ENCODE results near the gene VWA3B.
"Not testable (repeated sequence)": the region's sequence is repeated elsewhere in the genome, so short reads cannot be mapped to it uniquely, and the experiment has no call there.

Gene VWA3B, protein sequence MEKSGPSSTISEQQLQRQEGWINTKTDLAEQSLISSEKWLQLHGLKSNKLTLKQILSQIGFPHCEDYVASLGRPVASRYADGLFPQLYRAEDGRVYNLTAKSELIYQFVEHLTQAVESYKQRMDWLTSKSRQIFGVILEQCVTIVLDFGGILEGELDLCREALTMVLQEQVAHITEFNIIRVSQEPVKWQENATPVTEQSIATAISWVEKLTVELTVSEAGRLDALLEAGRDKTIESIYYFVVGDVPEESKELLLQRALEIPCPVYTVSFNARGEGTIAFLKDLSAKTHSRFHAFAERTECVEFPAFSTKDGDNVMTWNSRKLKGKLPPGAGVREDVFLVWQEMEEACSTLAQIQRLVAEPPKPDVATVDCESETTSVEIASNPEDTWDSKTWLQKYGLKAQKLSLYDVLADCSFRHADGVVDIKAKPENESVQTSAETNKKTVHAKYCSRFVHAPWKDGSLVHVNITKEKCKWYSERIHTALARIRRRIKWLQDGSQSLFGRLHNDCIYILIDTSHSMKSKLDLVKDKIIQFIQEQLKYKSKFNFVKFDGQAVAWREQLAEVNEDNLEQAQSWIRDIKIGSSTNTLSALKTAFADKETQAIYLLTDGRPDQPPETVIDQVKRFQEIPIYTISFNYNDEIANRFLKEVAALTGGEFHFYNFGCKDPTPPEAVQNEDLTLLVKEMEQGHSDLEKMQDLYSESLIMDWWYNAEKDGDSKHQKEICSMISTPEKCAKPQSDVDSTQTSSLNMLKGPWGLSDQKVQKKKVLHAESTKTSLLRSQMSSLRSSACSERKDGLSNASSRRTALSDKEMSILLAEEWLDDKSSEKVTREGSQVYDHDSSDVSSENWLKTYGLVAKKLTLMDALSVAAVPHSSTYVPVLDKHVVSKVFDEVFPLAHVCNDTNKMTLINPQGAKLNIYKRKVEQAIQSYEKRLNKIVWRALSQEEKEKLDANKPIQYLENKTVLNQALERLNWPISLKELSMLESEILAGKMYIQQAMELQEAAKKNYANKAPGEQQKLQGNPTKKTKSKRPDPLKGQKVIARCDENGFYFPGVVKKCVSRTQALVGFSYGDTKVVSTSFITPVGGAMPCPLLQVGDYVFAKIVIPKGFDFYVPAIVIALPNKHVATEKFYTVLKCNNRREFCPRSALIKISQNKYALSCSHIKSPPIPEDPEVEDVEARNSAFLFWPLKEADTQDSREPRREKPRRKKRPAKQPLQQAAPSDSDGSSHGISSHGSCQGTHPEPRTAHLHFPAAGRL (N-terminal part only)

DNA sequence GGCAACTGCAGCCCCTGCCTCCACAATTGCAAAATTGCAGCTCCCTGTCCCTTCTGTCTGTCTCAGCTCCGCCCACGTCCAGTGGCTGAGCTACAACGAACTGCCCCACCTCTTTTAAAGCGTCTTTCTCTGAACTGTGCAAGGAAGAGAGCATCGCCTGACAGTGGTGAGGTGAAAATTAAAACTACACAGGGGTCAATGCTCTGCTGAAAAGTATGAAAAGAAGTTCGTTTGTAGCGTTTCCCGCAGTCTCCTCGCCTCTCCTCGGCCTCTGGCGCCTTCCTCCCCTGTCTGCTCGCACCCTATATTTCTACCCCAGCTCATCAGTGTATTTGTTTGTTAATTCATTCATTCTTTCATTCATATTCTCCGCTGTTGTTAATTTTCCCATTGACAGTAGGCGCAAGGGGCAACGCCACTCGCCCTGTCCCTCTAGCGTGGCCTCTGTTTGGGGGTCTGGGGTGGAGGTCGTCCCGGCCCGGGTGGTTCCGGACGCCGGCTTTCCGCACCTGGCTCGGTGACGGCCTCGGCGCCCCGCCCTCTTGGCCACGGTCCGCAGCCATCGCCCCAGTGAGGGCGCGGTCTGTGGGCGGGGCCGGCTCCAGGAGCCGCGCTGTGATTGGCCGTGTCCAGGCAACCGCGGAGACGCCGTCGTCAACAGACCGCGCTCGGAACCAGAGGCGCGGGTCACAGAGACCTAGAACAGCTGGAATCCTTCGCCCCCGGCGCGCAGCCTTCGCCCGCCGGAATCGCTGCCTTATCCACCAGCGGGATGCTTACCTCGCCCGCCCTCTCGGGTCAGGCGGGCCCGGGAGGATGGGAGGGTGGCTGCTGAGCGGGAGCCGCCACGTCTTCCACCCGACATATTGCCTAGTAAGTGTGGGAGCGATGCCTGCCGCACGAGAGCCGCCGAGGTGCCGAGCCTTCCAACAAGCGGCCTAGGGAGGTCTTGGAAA is at the start of gene VWA3B:
TSS of gene VWA3B (plus strand) at position 677 of the 956 bp plus-strand sequence. CDS start 5,926 bp downstream, outside the sequence.
- DNase-seq (peak; percentile 71), ATAC-seq (peak; percentile 89)

DNA sequence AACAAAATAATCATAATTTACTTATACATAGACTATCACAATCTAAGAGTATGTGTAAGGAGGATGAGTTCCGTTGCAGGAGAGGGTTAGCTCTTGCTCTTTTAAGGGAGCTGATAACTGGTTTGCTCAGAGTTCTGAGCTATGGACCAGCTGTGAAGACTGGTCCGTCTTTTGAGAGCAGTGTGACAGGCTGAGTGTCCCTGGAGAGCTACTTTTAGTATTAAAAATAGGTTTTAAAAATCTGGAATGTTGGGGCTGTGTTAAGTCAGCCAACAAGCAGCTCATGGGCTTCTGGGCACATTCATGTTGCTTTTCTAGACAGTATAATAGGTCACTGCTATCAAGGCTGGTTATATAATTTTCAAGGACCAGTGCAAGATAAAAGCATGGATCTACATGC is 49.8 kb upstream of the VWA3B start:
- DNase-seq: no peak
- ATAC-seq: no peak

DNA sequence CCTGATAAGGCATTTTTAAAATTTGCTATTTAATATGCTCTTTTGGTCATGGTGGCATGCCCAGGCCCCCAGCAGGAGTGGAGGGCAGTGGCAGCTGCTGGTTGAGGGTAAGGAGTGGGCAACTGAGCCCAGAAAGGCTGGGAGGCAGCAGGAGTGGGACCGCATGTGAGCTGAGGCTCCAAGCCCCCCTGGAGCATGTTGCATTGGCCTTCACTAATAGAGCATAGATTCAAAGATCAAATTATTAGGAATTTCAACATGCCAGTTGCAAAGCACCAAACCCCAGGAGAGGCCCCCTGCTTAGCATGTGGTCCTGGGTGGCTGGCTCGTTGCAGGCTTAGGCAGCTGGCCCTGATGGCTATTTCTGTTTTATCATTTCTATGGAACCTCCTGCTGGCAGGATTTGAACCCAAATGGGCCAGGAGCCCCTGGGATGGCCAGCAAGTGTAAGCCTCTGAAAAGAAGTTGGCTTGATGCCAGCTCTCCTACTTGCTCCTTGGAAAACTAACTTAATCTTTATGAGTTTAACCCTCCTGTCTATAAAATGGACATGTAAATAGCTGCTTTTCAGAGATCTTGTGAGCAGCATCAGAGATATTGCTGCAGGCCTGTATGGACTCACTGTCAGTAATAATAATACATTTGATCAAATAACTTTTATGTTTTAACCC is 49.2 kb upstream of the VWA3B start:
- ATAC-seq: no peak
- no peak for DNase-seq

DNA sequence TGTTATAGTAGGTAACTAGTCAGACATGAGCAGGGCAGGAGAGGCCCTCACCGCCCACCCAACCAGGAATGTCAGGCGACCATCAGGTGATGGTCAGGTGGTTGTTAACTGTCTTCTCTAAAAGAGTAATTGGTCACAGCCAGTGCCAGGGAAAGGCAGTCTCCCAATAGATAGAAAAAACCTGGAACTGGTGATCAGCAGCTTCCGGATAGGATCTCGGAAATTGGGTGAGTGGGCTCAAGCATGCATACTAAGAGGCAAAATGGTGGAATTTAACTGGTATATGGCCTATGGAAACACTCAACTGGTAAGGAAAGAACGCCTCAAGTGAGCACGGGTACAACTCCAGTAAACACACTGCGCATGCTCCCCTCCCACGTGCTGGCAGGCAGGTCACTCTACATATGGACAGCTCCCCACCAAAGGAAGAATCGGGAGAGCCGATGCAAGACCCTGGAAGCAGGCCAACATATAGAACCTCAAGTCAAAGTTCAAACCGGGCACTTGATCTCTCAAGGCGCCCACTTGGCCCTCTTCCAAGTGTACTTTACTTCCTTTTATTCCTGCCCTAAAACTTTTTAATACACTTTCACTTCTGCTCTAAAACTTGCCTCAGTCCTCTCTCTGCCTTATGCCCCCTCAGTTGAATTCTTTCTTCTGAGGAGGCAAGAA is 47.7 kb upstream of the VWA3B start:
- DNase-seq (no peak), ATAC-seq (no peak)

DNA sequence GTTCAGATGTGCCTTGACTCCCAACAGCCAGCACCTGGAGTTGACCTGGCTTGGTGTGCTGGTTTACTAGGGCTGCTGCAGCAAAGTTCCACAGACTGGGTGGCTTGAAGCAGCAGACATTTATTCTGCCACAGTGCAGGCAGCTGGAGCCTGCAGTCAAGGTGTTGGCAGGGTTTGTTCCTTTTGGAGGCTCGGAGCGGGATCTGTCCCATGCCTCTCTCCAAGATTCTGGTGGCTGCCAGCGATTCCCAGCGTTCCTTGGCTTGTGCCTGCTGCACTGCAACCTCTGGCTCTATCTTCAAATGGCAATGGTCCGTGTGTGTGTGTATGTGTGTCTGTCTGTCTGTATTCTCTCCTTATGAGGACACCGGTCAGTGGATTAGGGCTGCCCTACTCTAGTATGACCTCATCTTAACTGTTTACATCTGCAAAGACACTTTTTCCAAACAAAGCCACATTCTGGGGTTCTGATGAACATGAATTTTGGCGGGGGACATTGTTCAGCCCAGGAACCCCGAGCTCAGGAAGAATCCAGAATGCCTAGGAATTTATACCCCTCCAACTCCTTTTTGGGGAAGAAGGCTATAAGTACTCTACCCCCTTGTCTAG is 46.5 kb upstream of the VWA3B start:
- DNase-seq (no peak), ATAC-seq (no peak)

DNA sequence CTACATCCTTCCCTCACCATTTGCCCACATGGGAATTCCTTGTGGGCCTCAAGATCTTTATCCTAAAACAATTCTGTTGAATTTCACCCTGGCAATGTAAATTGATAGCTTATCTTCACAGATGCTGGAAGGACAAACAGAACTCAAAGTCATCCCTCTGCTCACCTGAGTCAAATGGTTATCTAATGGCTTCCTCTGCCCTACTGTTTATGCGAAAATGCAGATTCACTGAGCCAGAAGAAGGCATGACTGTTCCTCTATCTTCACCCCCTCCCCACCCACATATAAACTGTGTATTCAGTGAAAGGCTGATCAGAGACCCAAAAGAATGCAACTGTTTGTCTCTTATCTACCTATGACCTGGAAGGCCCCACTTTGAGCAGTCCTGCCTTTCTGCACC is 43.9 kb upstream of the VWA3B start:
- no peak for DNase-seq
- ATAC-seq: no peak

DNA sequence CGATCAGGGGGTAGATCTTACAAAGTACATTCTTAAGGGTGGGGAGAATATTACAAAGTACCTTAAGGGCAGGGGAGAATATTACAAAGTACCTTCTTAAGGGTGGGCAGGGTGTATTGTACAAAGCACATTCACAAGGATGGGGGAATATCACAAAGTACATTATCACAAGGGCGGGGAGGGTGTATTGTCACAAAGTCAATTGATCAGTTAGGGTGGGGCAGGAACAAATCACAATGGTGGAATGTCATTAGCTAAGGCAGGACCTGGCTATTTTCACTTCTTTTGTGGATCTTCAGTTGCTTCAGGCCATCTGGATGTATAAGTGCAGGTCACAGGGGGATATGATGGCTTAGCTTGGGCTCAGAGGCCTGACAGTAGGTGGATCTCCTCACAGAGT is 42.2 kb upstream of the VWA3B start:
- not testable (repeated sequence) for ATAC-seq

DNA sequence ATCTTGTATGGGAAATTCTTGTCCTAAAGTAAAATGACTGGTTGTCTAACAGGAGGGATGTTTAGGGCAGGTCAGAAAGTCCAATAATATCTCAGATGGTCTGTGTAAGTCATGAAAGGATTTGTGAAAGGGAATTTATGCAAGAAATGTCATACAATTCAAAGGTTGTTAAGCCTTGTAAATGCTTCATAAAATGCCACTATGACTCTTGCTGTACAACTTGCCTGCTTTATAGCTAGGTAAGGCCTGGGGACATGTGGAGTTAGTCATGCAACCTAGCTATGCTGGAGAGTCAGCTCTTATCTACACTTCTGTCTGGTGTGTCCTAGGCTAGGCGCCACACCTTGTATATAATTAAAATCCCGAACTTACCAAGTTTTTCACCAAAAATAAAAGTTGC is 36.9 kb upstream of the VWA3B start:
- no peak for ATAC-seq

More for the DNA sequence above, 42.2 kb upstream of the VWA3B start:
- not testable (repeated sequence) for DNase-seq

DNA sequence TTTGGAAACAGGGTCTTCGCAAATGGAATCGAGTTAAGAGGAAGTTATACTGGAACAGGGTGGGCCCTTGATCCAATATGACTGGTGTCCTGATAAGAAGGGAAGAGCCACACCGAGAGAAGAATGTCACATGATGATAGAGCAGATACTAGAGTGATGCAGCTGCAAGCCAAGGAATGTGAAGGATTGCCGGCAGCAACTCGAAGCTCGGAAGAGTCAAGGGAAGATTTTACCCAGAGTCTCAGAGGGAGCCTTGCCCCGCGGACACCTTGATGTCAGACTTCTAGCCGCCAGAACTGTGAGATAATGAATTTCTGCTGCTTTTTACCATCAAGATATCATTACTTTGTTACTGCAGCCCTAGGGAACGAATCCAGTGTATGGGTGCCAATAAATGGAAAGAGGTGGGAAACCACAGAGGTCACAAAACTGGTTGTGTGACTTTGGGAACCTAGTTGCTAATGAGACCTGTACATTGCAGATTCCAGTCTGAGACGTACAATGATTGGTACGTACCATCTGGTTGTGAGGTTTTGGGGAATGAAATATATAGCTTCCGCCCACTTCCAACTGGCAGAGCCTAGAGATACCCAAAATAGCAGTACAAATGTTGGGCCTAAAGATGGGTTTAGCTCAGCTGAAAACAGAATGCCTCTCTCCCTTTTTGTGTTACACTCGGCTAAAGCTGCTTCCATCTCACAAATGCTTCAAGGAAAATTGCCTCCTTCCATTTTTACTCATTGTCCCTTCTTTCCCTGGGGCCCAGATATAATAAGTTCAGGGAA is 28.6 kb upstream of the VWA3B start:
- no peak for ATAC-seq
- DNase-seq: no peak

More for the DNA sequence above, 36.9 kb upstream of the VWA3B start:
- no peak for DNase-seq

DNA sequence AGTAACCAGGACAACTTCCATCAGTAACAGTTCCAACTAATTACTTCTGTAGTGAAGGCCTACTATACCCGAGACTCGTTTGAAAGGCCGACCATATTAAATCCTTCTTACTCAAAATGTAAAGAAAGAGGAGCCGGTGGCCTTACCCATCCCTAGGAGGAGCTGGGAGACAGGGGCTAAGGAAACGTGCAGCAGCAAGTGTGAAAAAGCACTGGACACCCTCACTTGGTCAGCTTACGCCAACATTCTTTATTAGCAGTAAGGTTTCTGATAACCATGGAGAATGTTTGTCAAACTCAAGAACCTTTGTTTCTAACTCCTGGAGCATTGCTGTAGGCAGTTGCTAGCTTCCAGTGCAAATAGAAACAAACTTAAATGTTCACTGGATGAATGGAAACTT is 26.7 kb upstream of the VWA3B start:
- no peak for ATAC-seq

DNA sequence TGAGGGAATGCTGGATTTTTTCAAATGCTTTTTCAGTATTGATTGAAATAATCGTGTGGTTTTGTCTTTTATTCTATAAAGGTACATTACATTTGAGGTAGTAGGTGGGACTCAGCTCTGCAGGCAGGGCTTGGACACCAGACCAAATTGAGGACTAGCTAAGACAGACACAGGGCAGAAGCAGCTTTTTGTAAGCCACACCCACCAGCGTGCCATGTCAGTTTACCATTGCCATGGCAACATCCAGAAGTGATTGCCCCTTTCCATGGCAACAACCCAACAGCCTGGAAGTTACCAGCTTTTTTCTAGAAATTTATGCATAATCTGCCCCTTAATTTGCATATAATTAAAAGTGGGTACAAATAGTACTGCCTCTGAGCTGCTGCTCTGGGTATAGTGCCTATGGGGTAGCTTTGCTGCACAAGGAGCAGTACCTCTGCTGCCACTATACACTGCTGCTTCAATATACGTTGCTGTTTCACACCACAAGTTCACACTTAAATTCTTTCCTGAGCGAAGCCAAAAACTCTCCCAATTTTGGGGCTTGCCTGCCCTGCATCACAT is 23.6 kb upstream of the VWA3B start:
- no peak for DNase-seq
- ATAC-seq: no peak

More for the DNA sequence above, 26.7 kb upstream of the VWA3B start:
- DNase-seq: no peak

DNA sequence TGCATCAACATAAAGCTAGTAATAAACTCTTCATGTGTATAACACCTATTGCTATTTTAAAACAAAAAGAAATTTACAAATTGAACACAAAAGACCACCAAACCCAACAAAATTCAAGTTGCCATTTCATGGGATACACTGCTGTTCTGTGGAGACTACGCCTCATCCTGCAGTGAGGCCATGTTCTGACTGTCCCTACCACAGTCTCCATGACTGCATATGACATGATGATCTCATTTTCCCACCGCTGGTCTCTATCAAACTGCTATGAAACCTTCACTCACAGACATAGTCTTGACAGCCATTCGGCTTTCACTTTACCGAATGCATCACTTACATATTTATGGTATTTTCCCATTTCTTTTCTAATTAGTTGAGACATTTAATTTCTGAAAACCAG is 21.2 kb upstream of the VWA3B start:
- ATAC-seq (peak; percentile 46), DNase-seq (no peak)

DNA sequence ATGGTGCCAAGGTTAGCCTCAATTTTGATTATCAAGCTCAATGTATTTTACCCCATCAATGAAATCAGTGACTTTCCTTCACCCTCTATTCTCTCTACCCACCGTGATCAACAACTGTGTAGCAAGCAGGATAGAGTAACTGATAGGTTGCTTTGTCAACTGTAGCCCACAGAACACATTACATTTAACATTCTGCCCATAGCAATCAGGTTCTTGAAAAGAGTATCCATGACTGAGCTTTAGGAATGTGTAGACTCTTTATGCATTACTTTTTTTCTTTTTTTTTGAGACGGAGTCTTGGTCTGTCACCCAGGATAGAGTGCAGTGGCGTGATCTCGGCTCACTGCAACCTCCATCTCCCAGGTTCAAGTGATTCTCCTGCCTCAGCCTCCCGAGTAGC is 19.8 kb upstream of the VWA3B start:
- DNase-seq (no peak), ATAC-seq (no peak)

DNA sequence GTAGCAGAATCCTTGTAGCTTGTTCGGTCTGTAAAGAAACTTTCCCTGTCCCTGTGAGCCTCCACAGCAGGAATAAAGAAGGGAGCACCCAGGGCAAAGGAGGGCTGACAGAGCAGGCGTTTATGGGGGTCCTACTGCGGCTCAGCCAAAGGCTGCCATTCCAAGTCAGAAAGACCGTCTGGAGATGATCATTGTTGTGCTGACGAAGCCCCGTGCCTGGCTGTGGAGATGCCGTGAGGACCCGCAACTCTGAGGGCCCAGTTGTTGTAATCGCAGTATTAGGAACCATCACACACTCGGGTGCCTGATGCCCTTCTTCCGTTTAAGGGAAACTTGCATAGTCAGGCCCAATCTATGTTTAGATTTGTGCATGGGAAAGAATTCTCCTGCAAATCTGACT is 16.9 kb upstream of the VWA3B start:
- DNase-seq (no peak), ATAC-seq (no peak)

DNA sequence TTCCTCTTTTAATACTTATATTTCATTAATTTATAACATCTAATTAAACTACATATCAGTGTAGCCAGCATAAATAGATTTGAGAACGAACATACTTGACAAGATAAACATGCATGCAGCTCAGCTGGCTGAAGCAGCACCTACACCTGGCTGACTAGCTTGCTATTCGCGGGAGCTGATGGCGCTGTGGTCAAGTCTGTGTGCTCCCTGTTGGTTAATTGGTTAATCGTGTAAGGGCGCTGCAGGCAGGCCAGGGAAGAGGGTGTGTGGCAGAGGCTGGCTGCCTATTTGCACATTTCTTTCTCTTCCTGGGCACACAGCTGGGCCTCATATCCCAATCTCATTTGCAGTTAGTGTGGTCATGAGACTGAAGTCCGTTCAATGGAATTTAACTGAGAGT is 14.5 kb upstream of the VWA3B start:
- ATAC-seq: no peak
- no peak for DNase-seq

DNA sequence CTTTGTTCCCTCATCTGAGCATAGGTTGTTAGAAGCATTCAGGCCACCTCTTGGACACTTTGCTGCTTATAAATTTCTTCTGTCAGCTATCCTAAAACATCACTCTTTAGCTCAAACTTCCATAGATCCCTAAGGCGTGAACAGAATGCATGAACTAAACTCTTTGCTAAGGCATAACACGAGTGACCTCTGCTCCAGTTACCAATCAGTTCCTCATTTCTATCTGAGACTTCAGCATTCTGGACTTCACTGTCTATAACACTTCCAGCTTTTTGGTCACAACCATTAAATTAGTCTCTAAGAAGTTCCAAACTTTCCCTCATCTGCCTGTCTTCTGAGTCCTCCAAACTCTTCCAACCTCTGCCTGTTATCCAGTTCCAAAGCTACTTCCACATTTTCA is 8.3 kb upstream of the VWA3B start:
- ATAC-seq (no peak), DNase-seq (no peak)

DNA sequence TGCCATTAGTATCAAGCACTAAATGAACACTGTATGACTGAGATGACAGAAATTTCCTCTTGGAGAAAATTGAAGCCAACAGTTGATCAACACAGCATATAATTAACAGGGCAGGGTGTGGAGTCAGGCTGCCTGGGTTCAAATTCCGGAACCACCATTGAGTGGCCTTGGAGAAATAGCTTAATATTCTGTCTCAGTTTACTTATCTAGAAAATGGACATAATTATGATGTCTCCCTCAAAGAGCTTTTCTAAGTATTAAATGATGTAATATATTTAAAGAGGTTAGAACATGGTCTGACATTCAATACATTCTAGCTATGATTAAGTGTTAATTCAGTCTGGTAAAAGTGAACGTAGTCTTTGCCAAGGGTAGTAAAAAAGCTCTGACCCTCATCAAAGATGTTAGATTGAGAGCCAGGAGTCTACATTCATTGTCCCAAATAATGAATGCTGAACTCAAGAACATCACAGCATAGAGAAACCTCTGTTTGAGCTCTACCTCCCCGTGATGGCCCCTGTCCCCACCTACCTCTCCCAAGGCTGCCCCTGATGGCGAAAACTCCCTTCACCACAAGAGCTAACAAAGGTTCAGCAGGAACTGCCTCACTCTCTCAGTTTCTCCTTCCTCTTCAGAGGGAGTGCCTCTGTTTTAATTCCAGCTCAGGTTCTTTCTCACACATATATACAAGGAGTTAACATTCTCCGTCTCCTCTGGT is 2.7 kb upstream of the VWA3B start:
- no peak for ATAC-seq
- no peak for DNase-seq

DNA sequence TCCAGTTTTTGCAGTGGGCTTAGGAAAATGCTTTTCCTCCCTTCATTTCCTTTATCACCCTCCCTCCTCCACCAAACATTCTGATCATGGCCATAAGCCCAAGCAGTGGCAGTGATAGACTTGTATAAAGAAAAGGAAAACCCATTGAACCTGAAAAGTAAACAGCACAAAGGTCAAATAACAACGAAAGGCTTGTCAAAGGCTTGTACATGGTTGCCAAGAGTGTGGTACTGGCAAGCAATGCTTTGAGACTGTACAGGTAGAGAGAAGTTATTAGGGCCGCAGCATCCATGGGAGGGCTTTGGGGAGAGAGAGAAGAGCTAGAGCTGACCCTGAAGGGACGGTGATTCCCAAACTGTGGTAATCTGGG is 2.1 kb upstream of the VWA3B start:
- DNase-seq (no peak), ATAC-seq (no peak)

Measured in stimulated activated naive CD8-positive, alpha-beta T cell treated with anti-CD3 and anti-CD28 coated beads, Interleukin-15, Interleukin-2, amounts not matched to agents 100 U/mL and 50 U/mL, for 24 hours (primary cell).